DOHH2 (cell line): Measurements from ENCODE around the gene RAB3D.

Source experiments
- H3F3A ChIP-seq: fragments of 200-600 bp; sonication (generic), shearing (Covaris generic); 2 replicates; pipeline ENCODE4 v1.6.0; 2016; ENCODE audit warnings: antibody characterized with exemption, mild to moderate bottlenecking; ENCODE audit not compliant: control insufficient read depth, insufficient read depth
- H3K27ac ChIP-seq: fragments of 200-600 bp; sonication (generic); 2 replicates; pipeline ENCODE4 v1.5.1; 2014; ENCODE audit warnings: low read depth, mild to moderate bottlenecking, low read length, moderate library complexity
- H3K27me3 ChIP-seq: fragments of 200-600 bp; sonication (generic); 2 replicates; pipeline ENCODE4 v1.6.1; 2014; ENCODE audit warnings: mild to moderate bottlenecking, low read length, mixed read lengths; ENCODE audit not compliant: control insufficient read depth
- H3K36me3 ChIP-seq: fragments of 200-600 bp; sonication (generic); 2 replicates; pipeline ENCODE4 v1.6.1; 2014; ENCODE audit warnings: mild to moderate bottlenecking, low read length, moderate library complexity, mixed read lengths; ENCODE audit not compliant: control insufficient read depth
- H3K4me1 ChIP-seq: fragments of 200-600 bp; sonication (generic); 2 replicates; pipeline ENCODE4 v1.6.1; 2014; ENCODE audit warnings: mild to moderate bottlenecking, low read length, mixed read lengths; ENCODE audit not compliant: control insufficient read depth
- H3K4me2 ChIP-seq: fragments of 200-600 bp; sonication (generic); 2 replicates; pipeline ENCODE4 v1.6.0; 2014; ENCODE audit warnings: mild to moderate bottlenecking, low read length, moderate library complexity
- H3K4me3 ChIP-seq: fragments of 200-600 bp; sonication (generic); 2 replicates; pipeline ENCODE4 v1.5.1; 2014; ENCODE audit warnings: mild to moderate bottlenecking, low read length, mixed read lengths
- H3K79me2 ChIP-seq: fragments of 200-600 bp; sonication (generic); 2 replicates; pipeline ENCODE4 v1.6.1; 2014; ENCODE audit warnings: mild to moderate bottlenecking, low read length, mixed read lengths; ENCODE audit not compliant: control insufficient read depth
- H3K9me2 ChIP-seq: fragments of 200-600 bp; sonication (generic); replicated peaks from 2 replicates; pipeline ENCODE4 v1.6.1; 2014; ENCODE audit warnings: mild to moderate bottlenecking, low read length, mixed read lengths; ENCODE audit not compliant: control insufficient read depth
- H3K9me3 ChIP-seq: fragments of 200-600 bp; sonication (generic); 2 replicates; pipeline ENCODE4 v1.6.1; 2014; ENCODE audit warnings: antibody characterized with exemption, low read length, mixed read lengths; ENCODE audit not compliant: control insufficient read depth, insufficient read depth
- H4K20me1 ChIP-seq: fragments of 200-600 bp; sonication (generic); 2 replicates; pipeline ENCODE4 v1.6.0; 2014; ENCODE audit warnings: low read depth, mild to moderate bottlenecking, antibody characterized with exemption, low read length, moderate library complexity; ENCODE audit not compliant: control insufficient read depth, insufficient read depth
- EZH2phosphoT487 ChIP-seq: fragments of 200-600 bp; sonication (generic); IDR thresholded peaks from 2 replicates; pipeline ENCODE4 v1.6.1; 2017; ENCODE audit warnings: borderline replicate concordance, mild to moderate bottlenecking, antibody characterized with exemption, low read length, moderate library complexity, mixed read lengths
- TF ChIP-seq, protein P1 (sequence below): fragments of 200-600 bp; sonication (generic); IDR thresholded peaks from one replicate; pipeline ENCODE4 v1.5.1; 2014; ENCODE audit warnings: antibody characterized with exemption, mild to moderate bottlenecking, low read depth, low read length; ENCODE audit not compliant: poor library complexity, severe bottlenecking

Gene RAB3D

DNA sequence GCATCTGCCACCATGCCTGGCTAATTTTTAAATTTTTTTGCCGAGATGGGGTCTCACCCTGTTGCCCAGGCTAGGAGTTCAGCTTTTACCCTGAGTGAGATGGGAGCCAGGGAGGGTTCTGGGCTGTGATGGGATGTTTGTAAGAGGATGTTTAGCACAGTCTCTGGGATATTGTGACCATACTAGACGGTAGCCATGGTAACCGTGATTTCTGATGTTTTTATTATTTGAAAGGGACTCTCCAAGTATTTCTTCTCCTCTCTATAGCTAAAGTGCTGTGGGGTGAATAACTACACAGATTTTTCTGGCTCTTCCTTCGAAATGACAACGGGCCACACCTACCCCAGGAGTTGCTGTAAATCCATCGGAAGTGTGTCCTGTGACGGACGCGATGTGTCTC is 33.1 kb downstream of the RAB3D start:
- Histone ChIP-seq H4K20me1 (no peaks in the 10 kb centered on the region), H3K27me3 (no peaks in the 10 kb centered on the region), H3K4me3 (no peak overlapping the region), H3K9me2 (no peaks in the 10 kb centered on the region), H3F3A (no peaks in the 10 kb centered on the region), H3K4me2 (no peak overlapping the region), H3K79me2 (peaks cover 6% of the 10 kb centered on the region), H3K36me3 (no peaks in the 10 kb centered on the region), H3K9me3 (no peaks in the 10 kb centered on the region), H3K4me1 (no peaks in the 10 kb centered on the region), H3K27ac (no peak overlapping the region)
- TF ChIP-seq, protein P1, sequence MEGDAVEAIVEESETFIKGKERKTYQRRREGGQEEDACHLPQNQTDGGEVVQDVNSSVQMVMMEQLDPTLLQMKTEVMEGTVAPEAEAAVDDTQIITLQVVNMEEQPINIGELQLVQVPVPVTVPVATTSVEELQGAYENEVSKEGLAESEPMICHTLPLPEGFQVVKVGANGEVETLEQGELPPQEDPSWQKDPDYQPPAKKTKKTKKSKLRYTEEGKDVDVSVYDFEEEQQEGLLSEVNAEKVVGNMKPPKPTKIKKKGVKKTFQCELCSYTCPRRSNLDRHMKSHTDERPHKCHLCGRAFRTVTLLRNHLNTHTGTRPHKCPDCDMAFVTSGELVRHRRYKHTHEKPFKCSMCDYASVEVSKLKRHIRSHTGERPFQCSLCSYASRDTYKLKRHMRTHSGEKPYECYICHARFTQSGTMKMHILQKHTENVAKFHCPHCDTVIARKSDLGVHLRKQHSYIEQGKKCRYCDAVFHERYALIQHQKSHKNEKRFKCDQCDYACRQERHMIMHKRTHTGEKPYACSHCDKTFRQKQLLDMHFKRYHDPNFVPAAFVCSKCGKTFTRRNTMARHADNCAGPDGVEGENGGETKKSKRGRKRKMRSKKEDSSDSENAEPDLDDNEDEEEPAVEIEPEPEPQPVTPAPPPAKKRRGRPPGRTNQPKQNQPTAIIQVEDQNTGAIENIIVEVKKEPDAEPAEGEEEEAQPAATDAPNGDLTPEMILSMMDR = no peak
- TF ChIP-seq EZH2phosphoT487 = no peak

DNA sequence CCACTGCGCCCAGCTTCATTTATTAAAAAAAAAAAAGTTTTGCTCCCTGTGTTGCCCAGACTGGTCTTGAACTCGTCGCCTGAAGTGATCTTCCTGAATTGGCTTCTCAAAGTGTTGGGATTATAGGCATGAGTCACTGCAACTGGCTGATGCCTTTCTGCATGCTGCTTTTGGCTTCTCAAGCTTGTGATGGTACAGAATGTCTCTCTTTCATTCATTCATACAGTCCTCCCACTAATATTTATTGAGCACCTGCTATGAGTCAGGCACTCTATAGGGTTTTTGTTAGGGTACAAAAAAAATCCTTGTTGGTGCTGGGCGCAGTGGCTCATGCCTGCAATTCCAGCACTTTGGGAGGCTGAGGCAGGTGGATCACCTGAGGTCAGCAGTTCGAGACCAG is 34.5 kb downstream of the RAB3D start:
- Histone ChIP-seq H3F3A (no peaks in the 10 kb centered on the region), H3K4me3 (no peak overlapping the region), H3K36me3 (no peaks in the 10 kb centered on the region), H4K20me1 (no peaks in the 10 kb centered on the region), H3K27me3 (no peaks in the 10 kb centered on the region), H3K4me1 (no peaks in the 10 kb centered on the region), H3K27ac (no peak overlapping the region), H3K9me2 (no peaks in the 10 kb centered on the region), H3K9me3 (no peaks in the 10 kb centered on the region), H3K79me2 (peaks cover 3% of the 10 kb centered on the region; the same call in 1 of the 2 replicates), H3K4me2 (no peak overlapping the region)
- TF ChIP-seq, protein P1 = no peak
- TF ChIP-seq EZH2phosphoT487 = no peak

DNA sequence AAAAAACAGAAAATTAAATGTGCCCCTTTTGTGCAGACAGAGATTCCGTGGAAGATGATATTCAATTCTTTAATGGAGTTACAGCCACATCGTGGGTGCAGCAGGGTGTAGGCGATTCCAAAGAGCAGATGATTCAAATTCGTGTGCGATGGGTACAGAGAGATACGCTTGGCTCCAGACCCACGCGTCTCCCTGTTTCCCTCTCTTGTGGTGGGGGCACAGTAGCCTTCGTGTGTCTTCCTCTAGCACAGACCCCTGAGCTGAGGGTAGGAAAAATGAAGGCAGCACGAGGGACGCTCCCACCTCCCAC is 38.7 kb downstream of the RAB3D start:
- no peak overlapping the region for H3K4me2 ChIP-seq
- no peaks in the 10 kb centered on the region for H3K27me3 ChIP-seq
- H3K4me1 ChIP-seq = no peaks in the 10 kb centered on the region
- H3K9me3 ChIP-seq = no peaks in the 10 kb centered on the region
- H3F3A ChIP-seq = no peaks in the 10 kb centered on the region
- no peaks in the 10 kb centered on the region for H3K36me3 ChIP-seq
- H3K27ac ChIP-seq = no peak overlapping the region
- H3K4me3 ChIP-seq = no peak overlapping the region
- no peaks in the 10 kb centered on the region for H4K20me1 ChIP-seq
- no peak for TF ChIP-seq EZH2phosphoT487
- TF ChIP-seq, protein P1 = no peak
- H3K9me2 ChIP-seq = no peaks in the 10 kb centered on the region
- no peaks in the 10 kb centered on the region for H3K79me2 ChIP-seq
